GM19043 (cell line): ENCODE results near the gene TBC1D4.
"Not testable (repeated sequence)": the region's sequence is repeated elsewhere in the genome, so short reads cannot be mapped to it uniquely, and the experiment has no call there.

ENCODE experiments used
- ATAC-seq: cut with Tn5 transposase; IDR thresholded peaks from one replicate; pipeline ENCODE4 v1.9.1; 2021; ENCODE audit warnings: low read depth; ENCODE audit not compliant: unreplicated experiment

The TBC1D4 gene

GRCh38 chr13:75458696-75459422 lies 23.1 kb downstream of the TBC1D4 start:
- ATAC-seq: peak; percentile 100

GRCh38 chr13:75455962-75456361 lies 26.0 kb downstream of the TBC1D4 start:
- no peak for ATAC-seq

GRCh38 chr13:75454497-75454896 lies 27.5 kb downstream of the TBC1D4 start:
- ATAC-seq: no peak

GRCh38 chr13:75452564-75452963 lies 29.4 kb downstream of the TBC1D4 start:
- ATAC-seq: no peak

- no peak for ATAC-seq
These were observed 34.5 kb downstream of the TBC1D4 start for GRCh38 chr13:75447493-75447892.

- no peak for ATAC-seq
These were observed 35.1 kb downstream of the TBC1D4 start for GRCh38 chr13:75446874-75447273.

- ATAC-seq: no peak
These were observed 36.1 kb downstream of the TBC1D4 start for GRCh38 chr13:75445717-75446499.

- no peak for ATAC-seq
These were observed 38.0 kb downstream of the TBC1D4 start for GRCh38 chr13:75444016-75444415.

- no peak for ATAC-seq
These were observed 38.5 kb downstream of the TBC1D4 start for GRCh38 chr13:75443356-75443958.

GRCh38 chr13:75442736-75443234 lies 39.2 kb downstream of the TBC1D4 start:
- no peak for ATAC-seq

- no peak for ATAC-seq
These were observed 41.9 kb downstream of the TBC1D4 start for GRCh38 chr13:75440100-75440499.

GRCh38 chr13:75437582-75438318 lies 44.2 kb downstream of the TBC1D4 start:
- ATAC-seq: no peak

- not testable (repeated sequence) for ATAC-seq
These were observed 47.8 kb downstream of the TBC1D4 start for GRCh38 chr13:75434126-75434525.

- ATAC-seq: no peak
These were observed 49.1 kb downstream of the TBC1D4 start for GRCh38 chr13:75432811-75433244.

- no peak for ATAC-seq
These were observed 49.9 kb downstream of the TBC1D4 start for GRCh38 chr13:75432045-75432444.

GRCh38 chr13:75430436-75431209 lies 51.3 kb downstream of the TBC1D4 start:
- ATAC-seq: no peak

- no peak for ATAC-seq
These were observed 55.5 kb downstream of the TBC1D4 start for GRCh38 chr13:75426421-75426820.

- peak; percentile 87 for ATAC-seq
These were observed 56.6 kb downstream of the TBC1D4 start for GRCh38 chr13:75425216-75426009.

GRCh38 chr13:75423946-75424345 lies 58.0 kb downstream of the TBC1D4 start:
- ATAC-seq: no peak
